Astrocyte of the spinal cord (primary cell): Measurements from ENCODE around the gene ACOX1.

Experiments
- DNase-seq: peaks from one replicate; pipeline ENCODE4 v3.0.0; 2011; ENCODE audit warnings: low read depth, low spot score
- H3K4me3 ChIP-seq: 2 replicates; pipeline ENCODE4 v1.5.1; 2011; ENCODE audit warnings: low read depth, mild to moderate bottlenecking, low read length, moderate library complexity
- in situ Hi-C: cut with HindIII; loops from 2 replicates; pipeline ENCODE4 v1.10.0; 2017; ENCODE audit warnings: low sequenced_read_pairs
- TF ChIP-seq, protein P1 (sequence below): IDR thresholded peaks from 2 replicates; pipeline ENCODE4 v1.5.1; 2012; ENCODE audit warnings: low read depth, mild to moderate bottlenecking, low read length, inconsistent platforms

ACOX1 gene

GRCh38 chr17:75906143-75906884 lies 72.7 kb downstream of the ACOX1 start:
- TF ChIP-seq, protein P1, sequence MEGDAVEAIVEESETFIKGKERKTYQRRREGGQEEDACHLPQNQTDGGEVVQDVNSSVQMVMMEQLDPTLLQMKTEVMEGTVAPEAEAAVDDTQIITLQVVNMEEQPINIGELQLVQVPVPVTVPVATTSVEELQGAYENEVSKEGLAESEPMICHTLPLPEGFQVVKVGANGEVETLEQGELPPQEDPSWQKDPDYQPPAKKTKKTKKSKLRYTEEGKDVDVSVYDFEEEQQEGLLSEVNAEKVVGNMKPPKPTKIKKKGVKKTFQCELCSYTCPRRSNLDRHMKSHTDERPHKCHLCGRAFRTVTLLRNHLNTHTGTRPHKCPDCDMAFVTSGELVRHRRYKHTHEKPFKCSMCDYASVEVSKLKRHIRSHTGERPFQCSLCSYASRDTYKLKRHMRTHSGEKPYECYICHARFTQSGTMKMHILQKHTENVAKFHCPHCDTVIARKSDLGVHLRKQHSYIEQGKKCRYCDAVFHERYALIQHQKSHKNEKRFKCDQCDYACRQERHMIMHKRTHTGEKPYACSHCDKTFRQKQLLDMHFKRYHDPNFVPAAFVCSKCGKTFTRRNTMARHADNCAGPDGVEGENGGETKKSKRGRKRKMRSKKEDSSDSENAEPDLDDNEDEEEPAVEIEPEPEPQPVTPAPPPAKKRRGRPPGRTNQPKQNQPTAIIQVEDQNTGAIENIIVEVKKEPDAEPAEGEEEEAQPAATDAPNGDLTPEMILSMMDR, result no peak

DNA sequence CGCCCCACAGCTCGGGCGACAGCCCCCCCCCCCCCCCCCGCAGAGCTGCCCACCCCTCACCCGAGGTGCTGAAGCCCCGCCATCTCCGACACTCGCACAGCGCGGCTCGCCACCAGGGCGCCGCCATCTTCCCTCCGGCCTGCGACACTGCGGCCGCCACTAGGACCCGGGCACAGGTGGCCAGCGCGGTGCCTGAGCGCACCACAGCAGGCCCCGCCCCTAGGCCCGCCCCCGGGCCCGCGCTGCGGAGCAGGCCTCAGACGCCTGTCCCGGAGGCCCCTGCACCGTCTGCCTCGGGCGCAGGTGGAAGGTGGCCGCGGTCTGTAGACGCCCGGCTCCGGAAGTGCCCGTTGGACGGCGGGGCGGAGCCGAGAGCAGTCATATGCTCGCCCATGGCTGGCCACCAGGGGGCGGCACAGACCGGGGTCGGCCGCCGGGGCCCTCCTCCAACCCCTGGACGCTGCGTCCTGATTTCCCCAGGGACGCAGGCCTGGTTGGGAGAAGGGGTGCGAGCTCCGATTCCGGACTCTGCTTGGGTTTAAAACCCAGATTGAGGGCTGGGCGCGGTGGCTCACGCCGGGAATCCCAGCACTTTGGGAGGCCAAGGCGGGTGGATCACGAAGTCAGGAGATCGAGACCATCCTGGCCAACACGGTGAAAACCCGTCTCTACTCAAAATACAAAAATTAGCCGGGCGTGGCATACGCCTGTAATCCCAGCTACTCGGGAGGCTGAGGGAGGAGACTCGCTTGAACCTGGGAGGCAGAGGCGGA lies 74.0 kb downstream of the ACOX1 start, which contains the start of gene MRPL38:
MRPL38 (minus strand) TSS at position 136 of the 773 bp plus-strand sequence; CDS start at position 127, 9 bp downstream.
- DNase-seq, result peak; percentile 96
- peak within 1 kb of the TSS; percentile 82 for H3K4me3 ChIP-seq
- in situ Hi-C loops, result no loop called here
- TF ChIP-seq, protein P1, result peak; percentile 85

More at GRCh38 chr17:75906143-75906884, 72.7 kb downstream of the ACOX1 start:
- in situ Hi-C loops, result no loop called here
- H3K4me3 ChIP-seq, result no peak overlapping the region
- no peak for DNase-seq

GRCh38 chr17:75902406-75902805 lies 76.6 kb downstream of the ACOX1 start:
- no peak overlapping the region for H3K4me3 ChIP-seq
- DNase-seq, result no peak
- in situ Hi-C loops, result no loop called here
- TF ChIP-seq, protein P1, result no peak

DNA sequence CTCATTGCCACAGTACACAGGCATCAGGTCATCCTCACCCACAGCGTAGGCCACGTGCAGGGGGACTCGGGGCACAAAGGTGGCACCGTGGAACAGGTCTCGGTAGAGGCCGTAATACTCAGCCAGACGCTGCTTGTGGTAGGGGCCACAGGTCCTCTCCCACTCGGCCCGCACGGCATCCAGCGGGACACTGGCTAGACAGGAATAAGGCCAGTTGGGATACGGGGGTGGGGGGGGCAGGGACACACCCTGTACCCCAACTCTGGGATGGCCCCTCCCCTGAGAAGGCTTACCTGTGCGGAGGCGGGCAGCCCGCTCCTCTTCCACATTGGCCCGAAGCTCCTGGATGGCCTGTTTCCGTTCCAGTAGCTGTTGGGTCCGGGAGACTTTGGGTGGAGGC lies 77.2 kb downstream of the ACOX1 start:
- TF ChIP-seq, protein P1, result no peak
- no peak overlapping the region for H3K4me3 ChIP-seq
- in situ Hi-C loops, result no loop called here
- no peak for DNase-seq

DNA sequence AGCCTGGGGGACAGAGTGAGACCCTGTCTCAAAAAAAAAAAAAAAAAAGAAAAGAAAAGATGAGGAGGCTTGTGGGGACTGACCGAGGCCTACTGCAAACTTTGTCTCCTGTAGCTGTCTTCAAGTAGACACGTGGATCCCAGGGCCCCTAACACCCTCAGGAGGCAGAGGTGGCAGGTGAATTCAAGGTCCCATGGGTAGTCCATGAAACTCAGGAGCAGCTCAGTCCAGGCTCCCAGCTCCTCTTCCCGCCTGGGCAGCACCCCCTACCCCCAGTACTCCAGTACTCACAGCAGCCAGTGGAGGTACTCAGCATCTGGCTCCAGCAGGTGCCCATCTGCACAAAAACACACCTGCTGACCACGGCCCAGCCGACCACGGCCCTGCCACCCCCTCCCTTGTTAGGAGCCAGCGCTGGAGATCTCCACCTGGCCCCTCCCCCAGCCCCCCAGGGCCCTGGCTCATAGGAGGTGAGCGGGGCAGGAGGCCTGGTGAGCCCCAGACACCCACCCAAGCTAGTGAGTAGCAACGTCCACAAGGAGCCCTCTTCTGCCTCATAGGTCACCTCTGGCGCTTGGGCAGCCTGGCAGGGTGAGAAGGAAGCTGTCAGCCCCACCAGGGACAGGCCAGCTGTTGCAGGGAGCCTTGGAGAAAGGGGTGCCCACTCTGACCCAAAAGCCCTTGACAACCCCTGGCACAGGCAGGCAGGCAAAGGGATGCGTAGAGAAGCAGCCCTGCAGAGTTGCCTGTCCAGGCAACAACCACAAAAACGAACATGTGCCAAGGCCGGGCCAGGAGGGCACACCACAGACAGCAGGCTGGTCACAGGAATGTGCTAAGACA lies 78.1 kb downstream of the ACOX1 start:
- no peak overlapping the region for H3K4me3 ChIP-seq
- in situ Hi-C loops, result no loop called here

More for the DNA sequence above, 78.1 kb downstream of the ACOX1 start:
- TF ChIP-seq, protein P1, result no peak
- no peak for DNase-seq
